AG09319 (cell line): ENCODE measurements around the gene TSPO.
A peak's percentile ranks its signal among the peaks of the same experiment; 100 is the strongest.

Source experiments
- DNase-seq: peaks from one replicate; pipeline ENCODE4 v3.0.0-alpha.2; 2010; ENCODE audit warnings: low read depth; ENCODE audit errors: extremely low read depth
- TF ChIP-seq, protein P1 (sequence below): IDR thresholded peaks from 2 replicates; pipeline ENCODE4 v1.5.1; 2011; ENCODE audit warnings: low read depth, mild to moderate bottlenecking, inconsistent platforms, low read length, moderate library complexity

Gene TSPO

DNA sequence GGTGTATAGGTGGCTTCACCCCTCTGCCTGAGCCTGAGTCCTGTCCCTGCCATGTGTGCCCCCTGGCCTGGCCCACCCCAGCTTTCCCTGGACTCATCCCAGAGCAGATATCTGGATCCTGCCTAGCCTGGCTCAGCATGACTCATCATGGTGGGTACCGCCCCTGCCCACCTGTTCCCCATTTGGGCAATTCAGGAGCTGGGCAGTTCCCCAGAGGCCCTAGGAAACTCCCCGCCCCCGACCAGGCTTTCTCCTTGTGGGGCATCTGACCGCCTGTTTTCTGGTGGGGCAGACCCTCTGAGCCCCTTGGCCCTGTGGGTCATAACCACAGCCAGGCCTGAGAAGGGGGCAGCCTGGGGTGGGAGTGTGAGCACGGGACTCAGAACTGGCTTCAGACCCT, 4.4 kb downstream of the TSPO start:
- DNase-seq, result no peak
- TF ChIP-seq, protein P1, sequence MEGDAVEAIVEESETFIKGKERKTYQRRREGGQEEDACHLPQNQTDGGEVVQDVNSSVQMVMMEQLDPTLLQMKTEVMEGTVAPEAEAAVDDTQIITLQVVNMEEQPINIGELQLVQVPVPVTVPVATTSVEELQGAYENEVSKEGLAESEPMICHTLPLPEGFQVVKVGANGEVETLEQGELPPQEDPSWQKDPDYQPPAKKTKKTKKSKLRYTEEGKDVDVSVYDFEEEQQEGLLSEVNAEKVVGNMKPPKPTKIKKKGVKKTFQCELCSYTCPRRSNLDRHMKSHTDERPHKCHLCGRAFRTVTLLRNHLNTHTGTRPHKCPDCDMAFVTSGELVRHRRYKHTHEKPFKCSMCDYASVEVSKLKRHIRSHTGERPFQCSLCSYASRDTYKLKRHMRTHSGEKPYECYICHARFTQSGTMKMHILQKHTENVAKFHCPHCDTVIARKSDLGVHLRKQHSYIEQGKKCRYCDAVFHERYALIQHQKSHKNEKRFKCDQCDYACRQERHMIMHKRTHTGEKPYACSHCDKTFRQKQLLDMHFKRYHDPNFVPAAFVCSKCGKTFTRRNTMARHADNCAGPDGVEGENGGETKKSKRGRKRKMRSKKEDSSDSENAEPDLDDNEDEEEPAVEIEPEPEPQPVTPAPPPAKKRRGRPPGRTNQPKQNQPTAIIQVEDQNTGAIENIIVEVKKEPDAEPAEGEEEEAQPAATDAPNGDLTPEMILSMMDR, result no peak

DNA sequence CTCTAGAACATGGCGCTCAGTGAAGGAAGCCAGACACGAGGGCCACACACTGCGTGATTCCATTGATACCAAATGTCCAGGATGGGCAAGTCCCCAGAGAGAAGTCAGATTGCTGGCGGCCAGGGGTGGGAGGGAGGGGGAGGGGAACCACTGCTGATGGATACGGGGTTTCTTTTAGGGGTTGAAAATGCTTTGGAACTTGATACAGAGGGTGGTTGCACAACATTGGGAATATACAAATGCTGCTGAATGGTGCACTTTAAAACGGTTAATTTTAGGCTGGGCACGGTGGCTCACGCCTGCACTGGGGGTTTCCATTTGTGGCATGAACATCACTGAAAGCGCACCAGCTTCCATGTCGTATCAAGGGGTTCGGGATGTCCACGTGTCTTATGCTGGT, 5.1 kb downstream of the TSPO start:
- no peak for DNase-seq
- TF ChIP-seq, protein P1, result no peak

DNA sequence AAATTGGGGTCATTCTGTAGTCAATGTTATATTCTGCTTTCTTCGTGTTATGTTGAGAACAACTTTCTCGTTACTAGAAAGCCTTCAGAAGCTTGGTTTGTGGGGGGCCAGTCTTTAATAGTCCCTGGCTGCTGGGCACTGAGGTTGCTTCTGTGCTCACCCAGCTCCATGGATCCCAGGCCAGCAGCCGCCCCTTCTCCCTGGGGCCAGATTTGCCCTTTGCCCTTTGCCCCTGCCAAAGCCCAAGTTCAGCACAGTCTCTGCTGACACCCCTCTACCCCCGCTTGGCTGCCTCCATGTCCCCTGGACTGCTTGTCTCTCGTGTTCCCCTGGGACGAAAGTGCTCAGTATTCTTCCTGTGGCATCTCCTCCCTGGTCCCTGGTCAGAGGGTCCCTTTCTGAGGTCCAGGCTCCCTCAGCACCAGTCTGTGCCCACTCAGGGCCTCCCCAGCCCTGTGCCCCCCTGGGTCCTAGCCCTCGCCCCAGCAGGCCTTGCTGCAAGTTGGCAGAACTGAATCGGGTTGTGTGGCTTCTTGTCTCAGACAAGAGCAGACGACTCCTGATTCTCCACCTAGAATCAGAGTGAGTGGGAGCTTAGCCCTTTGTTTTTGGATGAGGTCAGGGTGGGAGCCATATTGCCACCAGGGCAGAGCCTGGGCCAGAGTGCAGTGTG, 6.7 kb downstream of the TSPO start:
- DNase-seq, result no peak
- TF ChIP-seq, protein P1, result no peak

DNA sequence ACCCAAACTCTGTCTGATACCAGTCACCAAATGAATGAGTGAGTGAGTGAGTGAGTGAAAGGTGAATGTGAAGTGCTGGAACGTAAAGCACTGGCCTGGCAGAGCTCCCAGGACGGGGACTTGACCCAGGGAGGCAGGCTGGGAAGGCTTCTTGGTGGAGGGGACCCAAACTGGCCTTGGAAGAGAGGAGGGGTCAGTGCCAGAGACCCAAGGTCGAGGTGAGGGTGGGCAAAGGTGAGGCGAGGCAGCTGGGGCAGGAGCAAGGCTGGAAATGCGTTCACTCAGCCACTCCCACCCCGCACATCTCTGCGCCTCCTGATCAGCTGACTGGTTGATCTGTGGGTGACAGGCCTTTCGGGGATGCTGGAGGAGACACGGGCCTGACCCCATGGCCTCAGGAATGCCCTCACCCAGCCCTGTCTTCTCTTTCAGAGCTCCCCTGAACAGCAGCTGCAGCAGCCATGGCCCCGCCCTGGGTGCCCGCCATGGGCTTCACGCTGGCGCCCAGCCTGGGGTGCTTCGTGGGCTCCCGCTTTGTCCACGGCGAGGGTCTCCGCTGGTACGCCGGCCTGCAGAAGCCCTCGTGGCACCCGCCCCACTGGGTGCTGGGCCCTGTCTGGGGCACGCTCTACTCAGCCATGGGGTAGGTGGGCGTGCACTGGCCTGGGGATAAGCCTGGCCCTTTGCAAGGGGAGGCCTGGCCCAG, 7.6 kb downstream of the TSPO start:
- no peak for DNase-seq
- TF ChIP-seq, protein P1, result no peak

DNA sequence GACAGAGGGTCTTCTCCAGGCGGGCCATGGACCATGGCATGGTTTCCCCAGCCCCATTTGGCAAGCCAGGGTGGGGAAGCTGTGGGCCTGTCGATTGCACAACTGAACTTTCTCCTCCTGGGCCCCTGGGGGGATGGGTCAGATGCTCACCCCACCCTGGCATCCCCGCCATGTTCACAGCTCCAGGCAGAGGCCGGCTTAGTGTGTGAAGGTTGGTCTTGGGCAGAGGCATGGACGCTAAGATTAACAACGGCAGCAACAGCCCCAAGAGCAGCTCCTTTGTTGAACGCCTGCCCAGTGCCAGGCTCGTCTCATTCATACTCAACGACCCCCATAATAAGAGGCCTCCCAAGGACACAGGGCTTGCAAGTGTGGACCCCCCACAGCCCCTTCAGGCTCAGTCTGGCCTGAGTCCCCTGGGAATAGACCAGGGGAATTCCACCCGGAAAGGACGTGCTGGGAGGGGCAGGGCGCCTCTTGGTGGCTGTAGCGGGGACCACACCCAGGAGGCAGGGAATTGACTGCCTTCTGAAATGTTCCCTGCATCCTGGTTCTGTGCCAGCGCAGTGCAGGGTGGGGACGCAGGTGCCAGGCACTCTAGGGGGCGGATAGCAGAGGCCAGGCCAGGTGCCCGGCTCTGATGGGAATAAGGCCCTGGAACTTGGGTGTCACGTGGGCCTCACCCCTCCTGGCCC, 8.3 kb downstream of the TSPO start:
- TF ChIP-seq, protein P1, result peak; percentile 2
- no peak for DNase-seq

DNA sequence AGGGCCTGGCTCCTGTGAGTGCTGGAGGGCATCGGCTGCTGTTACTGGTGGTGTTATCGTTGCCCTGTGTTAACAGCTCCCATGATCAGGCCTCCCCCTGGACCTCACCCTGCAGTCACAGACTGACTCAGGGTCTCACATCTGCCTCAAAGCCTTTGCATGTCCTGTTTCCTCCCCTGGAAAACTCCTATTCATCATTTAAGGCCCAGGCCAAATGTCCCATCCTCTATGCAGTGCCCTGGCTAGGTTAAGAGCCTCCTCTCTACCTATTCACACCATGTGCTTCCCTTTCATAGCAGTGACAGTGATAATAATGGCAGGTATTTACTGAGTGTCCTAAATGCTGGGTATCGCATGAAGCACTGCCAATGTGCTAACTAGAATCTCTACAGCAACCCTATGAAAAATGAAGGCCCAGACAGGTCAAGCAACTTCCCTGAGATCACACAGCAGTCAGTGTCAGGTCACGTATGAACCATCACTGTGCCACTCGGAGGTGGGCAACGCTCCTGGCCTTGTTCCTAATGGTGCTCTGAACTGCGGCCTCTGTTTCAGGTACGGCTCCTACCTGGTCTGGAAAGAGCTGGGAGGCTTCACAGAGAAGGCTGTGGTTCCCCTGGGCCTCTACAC, 9.3 kb downstream of the TSPO start:
- no peak for DNase-seq
- TF ChIP-seq, protein P1, result no peak
